Measurements from ENCODE around the gene MRPS31.
"Not testable (repeated sequence)": the region's sequence is repeated elsewhere in the genome, so short reads cannot be mapped to it uniquely, and the experiment has no call there.

MRPS31 gene

DNA sequence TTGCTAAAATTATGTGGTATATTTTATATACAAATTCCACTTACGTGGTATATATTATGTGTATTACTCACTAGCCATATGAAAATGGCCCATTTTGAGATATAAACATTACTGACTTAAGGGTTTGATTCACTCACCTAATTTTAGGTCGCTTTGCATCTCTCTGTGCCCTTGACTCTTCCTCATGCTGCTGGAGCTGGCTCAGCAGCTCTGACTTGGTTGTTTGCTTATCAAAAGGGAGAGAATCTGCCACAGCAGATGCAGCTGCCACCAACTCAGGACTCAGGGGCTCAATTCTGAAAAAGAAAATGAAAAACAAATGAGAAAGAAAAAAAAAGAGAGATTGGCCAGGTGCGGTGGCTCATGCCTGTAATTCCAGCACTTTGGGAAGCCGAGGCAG is 12.2 kb downstream of the MRPS31 start:
- no peak for DNase-seq

GRCh38 chr13:40756042-40756441 is 14.9 kb downstream of the MRPS31 start:
- no peak for DNase-seq

DNA sequence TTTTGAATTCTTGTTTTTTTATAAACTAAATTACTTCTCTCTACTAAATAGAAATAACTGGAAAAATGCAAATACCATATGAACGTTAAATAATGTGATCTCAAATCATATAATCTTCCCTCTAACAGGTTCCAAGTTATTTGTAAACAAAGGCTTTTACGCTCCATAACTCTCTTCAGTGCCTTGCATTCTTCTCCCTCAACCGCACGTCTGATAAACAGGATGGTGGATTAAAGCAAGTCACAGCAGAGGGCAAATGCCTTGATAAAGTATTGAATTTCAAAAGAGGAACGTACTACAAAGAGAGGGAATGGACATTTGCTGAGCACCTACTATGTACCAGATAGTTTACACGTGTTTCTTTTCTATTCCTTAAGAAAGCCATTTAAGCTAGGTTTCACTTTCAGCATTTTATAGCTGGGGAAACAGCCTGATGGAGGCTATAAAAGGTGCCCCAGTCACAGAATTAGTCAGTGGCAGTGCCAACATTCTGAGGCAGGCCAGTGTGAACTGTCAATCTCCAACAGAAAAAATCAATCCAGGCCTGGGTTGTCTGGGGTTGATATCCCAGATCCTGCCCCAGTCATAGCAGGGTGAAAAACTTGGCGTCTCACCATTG is 15.8 kb downstream of the MRPS31 start:
- no peak for DNase-seq

DNA sequence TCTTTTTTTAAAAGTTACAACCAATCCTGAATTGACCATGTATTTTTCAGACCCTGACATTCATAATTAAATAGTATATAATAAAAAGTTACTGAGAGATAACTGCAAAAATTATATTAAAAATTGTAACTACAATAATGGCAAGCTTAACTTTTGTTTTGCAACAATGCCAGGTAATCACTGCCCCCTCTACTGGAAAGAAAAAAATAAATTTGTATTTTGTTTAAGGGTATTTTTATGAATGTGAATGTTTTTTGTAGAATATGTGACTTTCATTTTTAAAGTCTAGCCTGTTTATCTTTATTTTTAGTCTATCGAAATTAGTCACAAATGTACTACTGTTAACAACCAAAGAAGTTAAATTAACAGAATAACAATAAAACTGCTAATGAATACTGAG is 21.7 kb downstream of the MRPS31 start:
- DNase-seq: no peak

GRCh38 chr13:40735232-40735548 is 35.8 kb downstream of the MRPS31 start:
- not testable (repeated sequence) for DNase-seq

- not testable (repeated sequence) for DNase-seq
Measured at GRCh38 chr13:40734536-40735231, 36.3 kb downstream of the MRPS31 start.

GRCh38 chr13:40732658-40733057 is 38.3 kb downstream of the MRPS31 start:
- DNase-seq: no peak

DNA sequence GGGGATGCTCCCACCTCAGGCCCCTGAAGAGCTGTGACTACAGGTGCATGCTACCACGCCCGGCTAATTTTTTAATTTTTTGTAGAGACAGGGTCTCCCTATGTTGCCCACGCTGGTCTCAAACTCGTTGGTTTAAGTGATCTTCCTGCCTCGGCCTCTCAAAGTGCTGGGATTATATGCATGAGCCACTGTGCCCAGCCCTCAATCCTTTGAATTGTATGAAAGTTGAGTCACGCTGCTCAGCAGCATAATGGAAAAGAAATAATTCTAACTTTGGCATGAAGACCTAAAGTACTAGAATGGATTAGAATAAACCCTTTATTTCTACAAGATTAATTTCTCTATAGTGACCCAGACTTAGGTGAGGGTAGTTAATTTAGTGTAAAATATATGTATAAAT is 42.4 kb downstream of the MRPS31 start:
- no peak for DNase-seq

DNA sequence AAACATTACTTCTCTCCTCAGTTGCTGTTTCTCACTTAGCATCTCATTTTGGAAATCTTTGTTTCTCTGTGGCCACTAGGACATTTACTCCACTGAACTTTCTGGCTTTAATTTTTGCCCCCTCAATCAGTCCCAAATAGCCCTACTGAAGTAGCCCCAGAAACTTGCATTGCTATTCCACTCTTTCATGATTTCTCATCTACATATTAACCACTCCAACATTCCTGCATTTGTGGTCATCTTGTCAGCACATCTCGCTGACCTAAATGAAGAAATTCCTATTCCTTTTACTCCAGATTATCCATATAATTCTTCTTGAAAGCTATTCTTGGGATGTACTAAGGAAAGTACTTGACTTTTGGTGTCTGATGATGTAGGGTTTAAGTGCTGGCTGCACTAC is 56.6 kb downstream of the MRPS31 start:
- DNase-seq: not testable (repeated sequence)

DNA sequence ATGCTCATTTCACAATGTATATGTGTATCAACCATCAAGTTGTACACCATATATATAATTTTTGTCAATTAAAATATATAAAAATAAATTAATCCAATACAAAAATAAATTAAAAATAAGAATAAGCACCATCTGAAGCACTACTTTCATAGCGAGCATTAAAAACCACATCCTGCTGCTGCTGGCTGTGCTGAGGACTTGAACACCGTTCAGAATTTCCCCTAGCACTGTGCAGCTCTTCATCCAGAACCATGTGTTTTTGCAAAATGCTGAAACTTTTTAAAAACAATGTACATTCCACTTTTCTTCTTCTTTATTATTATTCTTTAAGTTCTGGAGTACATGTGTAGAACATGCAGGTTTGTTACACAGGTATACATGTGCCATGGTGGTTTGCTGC is 64.6 kb downstream of the MRPS31 start:
- DNase-seq: no peak

DNA sequence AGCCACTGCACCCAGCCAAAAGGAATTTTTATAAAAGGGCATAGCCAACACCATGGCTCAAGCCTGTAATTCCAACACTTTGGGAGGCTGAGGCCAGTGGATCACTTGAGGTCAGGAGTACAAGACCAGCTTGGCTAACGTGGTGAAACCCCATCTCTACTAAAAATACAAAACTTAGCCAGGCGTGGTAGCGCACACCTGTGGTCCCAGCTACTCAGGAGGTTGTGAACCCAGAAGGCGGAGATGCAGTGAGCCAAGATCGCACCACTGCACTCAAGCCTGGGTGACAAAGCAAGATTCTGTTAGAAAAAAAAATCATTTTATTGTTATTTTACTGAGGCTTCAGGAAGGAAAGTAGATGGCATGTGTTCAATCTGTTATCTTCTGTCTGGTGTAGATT is 73.3 kb downstream of the MRPS31 start:
- DNase-seq: no peak

- DNase-seq: no peak
Measured at GRCh38 chr13:40694426-40694825, 76.6 kb downstream of the MRPS31 start.

DNA sequence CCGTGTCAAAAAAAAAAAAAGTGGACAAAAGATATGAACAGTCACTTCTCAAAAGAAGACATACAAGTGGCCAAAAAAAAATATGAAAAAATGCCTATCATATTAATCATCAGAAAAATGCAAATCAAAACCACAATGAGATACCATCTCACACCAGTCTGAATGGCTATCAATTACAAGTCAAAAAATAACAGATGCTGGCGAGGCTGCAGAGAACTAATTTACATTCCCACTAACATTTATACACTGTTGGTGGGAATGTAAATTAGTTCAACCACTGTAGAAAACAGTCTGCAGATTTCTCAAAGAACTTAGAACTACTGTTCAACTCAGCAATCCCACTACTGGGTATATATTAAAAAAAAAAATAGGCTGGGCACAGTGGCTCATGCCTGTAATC is 78.0 kb downstream of the MRPS31 start:
- DNase-seq: peak; percentile 13

- DNase-seq: no peak
Measured at GRCh38 chr13:40688781-40689180, 82.2 kb downstream of the MRPS31 start.

- DNase-seq: peak; percentile 51
Measured at GRCh38 chr13:40682449-40683240, 88.3 kb downstream of the MRPS31 start.

DNA sequence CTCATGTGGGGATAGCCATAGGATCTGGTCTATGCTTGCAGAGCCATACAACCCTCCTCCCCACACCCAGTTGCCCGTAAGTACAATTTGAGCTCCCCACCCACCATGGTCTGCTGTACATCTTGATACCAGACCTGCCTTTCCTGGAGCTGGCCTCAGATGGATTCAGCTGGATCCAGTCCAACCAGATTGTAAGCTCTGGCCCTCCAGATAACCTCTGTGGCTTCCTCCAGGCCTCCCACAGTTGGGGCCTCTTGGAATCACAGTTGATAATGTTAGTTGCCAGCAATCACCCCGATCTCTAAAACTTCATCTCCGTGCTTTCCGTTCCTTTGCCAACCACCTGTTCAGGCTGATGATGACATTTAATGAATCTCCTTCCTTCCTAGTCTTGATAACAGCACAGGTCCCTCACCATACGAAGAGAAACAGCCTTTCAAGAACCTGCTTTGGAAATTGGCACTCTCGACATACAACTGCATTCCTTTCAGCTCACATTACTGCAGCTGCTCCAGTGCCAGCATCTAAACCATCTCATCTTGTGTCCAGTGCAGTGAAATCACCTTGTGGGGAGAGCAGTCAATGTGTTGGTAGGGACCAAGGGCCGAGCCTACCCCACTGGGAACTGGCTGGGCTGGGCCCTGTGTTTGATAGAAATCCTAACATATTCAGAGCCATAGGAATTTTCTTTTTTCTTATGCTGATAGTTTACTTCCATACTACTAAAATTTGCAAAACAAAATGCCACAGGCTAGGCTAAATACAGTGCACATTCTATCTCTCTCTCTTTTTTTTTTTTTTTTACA is 89.4 kb downstream of the MRPS31 start:
- no peak for DNase-seq

DNA sequence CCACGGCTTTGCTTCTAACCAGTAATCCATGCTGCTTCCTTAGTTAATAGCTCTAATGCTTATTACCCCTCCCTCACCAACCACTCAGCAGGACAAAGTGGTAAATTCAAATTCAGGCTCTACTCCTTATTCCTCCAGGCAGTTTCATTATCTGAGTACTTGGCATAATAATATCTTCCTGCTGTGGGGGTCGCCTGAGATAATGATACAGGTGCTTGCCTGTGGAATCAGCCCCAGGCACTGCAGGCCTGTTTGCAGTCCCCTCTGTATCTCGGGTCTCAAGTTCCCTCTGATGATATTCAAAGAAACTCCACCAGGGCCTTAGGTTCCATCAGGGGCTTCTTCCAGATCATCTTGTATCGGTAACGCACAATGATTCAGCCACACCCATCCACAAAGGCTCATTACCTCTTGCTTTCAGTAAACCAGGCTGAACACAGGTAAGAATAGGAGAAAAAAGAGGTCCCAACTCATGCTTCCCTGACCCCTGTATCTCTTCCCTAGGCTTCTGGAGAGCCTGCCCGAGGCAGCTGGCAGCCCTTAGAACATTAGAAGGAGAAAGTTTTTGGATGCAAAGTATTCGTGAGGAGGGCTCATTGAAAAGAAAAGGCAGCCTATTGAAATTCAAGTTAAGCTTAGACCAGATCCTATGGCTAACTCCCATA is 90.2 kb downstream of the MRPS31 start:
- DNase-seq: no peak

- DNase-seq: no peak
Measured at GRCh38 chr13:40679480-40679985, 91.5 kb downstream of the MRPS31 start.
